GM19452 (cell line): ENCODE results near the gene DEDD2.
"Not testable (repeated sequence)": the region's sequence is repeated elsewhere in the genome, so short reads cannot be mapped to it uniquely, and the experiment has no call there.

ENCODE experiments used
- ATAC-seq: cut with Tn5 transposase; IDR thresholded peaks from one replicate; pipeline ENCODE4 v1.9.1; 2021; ENCODE audit not compliant: unreplicated experiment

DEDD2 gene, protein sequence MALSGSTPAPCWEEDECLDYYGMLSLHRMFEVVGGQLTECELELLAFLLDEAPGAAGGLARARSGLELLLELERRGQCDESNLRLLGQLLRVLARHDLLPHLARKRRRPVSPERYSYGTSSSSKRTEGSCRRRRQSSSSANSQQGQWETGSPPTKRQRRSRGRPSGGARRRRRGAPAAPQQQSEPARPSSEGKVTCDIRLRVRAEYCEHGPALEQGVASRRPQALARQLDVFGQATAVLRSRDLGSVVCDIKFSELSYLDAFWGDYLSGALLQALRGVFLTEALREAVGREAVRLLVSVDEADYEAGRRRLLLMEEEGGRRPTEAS

DNA sequence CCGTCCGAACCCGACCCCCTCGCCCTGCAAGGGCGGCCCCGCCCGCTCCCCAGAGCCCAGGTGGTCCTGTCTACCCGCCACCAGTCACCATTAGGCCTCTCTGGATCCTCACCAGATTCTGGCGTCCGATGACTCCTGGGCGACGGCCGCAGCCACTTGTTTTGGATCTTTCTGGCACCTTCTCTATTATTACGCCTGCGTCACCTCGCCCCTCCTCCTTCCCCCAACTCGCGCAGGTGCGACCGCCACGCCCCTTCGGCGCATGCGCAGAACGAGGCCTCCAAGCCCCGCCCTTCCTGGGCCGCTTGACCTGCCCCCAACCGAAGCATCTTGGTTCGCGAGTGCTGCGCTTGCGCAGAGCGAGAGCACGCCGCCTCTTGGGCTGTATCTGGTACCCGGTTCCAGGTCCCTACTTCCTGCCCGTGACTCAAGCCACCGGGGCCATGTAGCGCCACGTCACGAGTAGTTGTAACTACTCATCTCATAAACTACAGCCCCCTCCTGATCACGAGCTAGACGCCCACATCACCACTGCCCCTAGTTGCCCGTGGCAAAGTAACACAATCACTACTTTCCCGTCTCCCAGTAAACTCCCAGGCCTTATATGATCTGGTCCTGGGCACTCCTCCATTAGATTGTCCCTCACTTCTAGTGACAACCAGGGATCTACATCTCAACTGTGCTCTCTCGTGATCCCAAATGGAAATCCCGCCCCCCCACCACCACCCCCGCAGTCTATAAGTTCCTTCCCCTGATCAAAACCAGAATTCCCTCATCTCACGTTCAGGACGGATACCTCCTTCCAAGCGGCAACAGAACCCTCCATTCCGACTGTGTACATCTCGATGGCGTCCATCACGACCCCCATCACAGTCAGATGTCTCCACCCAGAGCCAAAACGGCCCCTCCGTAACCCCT, at the start of gene DEDD2:
Gene DEDD2 (minus strand): TSS at position 158 of the 918 bp plus-strand sequence. CDS start 670 bp downstream, outside the sequence.
- ATAC-seq, result peak; percentile 68

DNA sequence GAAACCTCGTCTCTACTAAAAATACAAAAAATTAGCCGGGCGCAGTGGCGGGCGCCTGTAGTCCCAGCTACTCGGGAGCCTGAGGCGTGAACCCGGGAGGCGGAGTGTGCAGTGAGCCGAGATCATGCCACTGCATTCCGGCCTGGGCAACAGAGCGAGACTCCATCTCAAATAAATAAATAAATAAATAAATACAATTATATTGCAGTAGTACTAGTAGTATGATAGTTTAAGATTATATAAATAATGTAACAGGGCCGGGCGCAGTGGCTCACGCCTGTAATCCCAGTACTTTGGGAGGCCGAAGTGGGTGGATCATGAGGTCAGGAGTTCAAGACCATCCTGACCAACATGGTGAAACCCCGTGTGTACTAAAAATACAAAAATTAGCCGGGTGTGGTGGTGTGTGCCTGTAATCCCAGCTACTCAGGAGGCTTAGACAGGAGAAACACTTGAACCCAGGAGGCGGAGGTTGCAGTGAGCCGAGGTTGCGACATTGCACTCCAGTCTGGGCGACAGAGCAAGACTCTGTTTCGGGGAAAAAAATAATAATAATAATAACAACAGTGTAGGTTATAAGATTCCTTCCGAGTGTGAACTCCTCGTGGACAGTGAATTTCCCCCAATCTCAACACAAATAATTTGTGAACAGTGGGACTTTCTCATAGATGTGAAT, 49.6 kb upstream of the DEDD2 start:
- ATAC-seq, result not testable (repeated sequence)

DNA sequence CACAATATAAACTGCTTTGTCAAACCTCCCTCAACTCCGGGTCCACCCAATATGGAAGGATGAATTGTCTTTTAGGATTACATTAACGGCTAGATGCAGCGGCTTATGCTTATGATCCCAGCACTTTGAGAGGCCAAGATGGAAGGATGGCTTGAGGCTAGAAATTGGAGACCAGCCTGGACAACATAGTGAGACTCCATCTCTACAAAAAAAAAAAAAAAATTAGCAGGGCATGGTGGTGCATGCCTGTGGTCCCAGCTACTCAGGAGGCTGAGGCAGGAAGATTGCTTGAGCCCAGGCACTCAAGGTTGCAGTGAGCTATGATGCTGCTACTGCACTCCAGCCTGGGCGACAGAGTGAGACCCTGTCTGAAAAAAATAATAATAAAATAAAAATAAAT, 48.6 kb upstream of the DEDD2 start:
- ATAC-seq, result not testable (repeated sequence)

DNA sequence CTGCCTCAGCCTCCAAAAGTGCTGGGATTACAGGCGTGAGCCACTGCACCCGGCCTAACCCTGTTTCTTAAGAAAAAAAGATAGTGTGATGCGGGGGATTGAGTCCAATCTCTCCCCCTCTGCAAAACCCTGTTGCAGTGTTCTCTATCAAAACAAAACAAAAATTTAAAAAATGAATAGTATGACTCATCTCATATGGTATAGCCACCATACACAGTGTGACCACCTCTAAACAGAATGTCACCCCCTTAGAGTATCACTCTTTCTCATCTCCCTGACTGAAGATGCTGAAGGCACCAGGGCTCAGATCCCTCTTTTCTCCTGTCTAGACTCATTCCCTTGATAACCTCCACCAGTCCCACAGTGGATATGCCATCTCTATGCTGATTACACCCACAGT, 44.3 kb upstream of the DEDD2 start:
- ATAC-seq, result no peak

DNA sequence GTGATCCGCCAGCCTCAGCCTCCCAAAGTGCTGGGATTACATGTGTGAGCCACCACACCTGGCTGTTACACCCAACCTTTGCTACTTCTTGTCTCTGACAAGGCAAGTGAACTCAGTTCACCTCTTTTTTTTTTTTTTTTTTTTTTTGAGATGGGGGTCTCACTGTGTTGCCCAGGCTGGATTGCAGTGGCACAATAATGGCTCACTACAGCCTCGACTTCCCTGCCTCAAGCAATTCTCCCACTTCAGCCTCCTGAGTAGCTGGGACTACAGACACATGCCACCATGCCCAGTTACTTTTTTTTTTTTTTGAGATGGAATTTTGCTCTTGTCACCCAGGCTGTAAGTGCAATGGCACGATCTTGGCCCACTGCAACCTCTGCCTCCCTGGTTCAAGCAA, 40.4 kb upstream of the DEDD2 start:
- ATAC-seq, result not testable (repeated sequence)

DNA sequence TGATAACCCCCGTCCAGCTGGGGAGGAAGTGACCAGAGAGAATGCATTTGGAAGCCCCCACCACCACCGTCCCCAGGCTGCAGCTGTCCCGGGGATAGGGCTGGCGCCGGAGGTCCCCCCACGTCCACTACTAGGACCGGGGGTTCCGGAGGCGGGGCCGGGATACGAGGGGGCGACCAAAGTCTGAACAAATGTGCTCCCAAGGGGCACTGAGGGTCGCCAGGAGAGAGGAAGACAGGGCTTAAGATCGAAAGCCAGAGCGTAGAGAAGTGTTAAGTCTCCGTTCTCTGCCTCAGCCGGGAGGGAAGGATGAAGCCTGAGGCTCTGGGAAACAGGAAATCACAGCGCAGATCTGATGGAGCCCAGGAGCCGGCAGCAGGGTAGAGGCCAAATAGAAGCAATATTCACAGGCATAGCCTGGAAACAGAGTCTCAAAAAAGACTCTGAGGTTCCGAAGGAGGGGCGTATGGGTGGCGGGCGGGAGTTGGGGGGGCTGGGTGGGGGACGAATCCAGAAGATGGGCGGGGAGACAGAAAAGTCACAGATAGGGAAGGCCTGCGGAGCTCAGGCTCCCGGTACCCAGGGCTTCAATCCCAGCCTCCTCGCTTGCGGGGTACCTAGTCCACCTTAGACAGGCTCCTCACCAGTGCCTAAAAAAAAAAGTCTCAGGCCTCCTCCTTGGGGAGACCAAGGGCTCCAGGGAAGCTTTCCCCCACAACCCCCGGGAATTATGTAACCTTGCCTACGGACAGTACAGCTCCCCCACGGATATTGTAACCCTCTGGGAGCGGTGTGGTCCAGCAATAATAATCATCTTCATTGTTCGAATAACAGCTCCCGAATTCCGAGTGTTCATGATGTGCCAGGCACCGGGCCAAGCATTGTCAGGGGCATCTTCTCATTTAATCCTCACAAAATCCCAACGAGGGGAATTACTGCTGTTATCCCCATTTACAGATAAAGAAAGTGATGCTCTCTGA, 38.6 kb upstream of the DEDD2 start:
- ATAC-seq, result no peak

DNA sequence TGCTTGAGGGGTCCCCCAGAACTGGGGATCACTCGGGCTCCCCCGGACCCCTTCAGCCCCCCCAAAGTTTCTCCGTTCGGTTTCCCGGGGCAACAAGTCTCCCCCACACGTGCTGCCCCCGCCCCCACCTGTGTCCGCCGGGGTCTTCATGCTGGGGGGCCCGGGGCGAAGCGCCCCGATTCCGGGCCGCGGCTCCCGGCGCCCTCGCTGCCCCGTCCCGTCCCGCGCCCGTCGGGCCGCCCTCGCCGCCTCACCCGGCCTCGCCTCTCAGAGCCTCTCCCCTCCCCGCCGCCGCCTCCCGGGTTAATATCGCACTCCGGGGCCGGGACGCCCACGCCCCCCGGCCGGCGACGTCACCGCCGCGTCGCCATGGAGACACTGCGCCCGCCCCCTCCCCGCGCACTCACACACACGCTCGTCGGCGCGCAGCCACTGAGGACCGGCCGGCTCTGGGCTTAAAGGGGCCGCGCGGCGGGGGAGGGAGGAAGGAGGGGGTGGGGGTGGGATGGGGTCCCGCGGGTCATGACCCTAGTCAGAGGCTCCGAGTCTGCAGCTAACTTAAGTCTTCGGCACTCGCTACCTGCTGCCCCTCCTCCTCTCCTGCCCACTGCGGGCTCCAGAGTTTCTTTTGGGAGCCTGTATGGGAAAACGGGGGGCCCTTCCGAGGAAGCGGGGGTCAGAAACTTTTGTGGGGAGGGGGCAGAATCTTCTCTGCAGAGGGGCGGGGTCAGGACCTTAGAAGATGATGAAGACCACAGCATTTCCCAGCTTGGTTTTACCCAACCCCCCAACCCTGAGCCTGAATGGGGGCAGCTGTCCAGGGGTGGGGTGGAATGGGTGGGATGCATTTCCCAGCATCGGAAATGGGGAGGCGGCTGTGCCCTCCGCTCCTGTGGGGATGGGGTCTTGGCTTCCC, 37.6 kb upstream of the DEDD2 start, which contains the start of gene ERF:
Gene ERF (minus strand): TSS at position 279 of the 916 bp plus-strand sequence. CDS start 129 bp downstream, at position 150.
- peak; percentile 60 for ATAC-seq

DNA sequence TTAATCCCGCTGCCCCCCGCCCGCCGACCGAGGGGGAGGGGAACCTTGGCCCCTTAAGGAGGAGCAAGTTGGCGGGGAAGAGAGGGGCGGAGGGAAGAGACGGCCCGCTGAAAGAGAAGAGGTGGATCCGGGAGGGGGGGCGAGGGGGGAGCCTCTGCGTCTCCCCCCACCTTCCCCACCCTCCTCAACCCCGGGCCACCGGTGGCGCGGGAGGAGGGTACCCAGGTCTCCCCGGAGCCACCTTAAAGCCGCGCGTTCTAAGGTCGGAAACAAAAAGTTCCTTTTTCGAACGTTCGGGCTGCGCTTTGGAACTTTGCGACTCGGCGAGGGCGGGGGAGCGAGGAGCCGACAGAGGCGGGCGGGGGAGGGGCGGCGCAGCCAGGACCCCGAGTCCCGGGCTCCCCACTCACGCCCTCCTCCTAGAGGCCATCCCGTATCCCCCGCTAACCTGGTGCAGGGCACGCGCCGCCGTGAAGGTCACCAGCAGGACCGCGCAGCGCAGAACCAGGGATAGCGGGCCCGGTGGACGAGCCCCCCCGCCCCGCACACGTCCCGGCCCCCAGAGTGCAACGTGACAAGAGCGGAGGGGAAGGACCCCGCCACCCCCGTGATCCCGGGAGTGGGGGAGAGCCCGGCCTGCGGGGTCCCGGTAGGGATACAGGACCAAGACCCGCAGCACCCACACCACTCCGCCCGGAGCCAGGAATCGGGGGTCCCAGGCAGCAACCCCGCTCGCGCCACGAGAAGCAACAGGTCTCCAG, 36.8 kb upstream of the DEDD2 start:
- ATAC-seq, result peak; percentile 38

DNA sequence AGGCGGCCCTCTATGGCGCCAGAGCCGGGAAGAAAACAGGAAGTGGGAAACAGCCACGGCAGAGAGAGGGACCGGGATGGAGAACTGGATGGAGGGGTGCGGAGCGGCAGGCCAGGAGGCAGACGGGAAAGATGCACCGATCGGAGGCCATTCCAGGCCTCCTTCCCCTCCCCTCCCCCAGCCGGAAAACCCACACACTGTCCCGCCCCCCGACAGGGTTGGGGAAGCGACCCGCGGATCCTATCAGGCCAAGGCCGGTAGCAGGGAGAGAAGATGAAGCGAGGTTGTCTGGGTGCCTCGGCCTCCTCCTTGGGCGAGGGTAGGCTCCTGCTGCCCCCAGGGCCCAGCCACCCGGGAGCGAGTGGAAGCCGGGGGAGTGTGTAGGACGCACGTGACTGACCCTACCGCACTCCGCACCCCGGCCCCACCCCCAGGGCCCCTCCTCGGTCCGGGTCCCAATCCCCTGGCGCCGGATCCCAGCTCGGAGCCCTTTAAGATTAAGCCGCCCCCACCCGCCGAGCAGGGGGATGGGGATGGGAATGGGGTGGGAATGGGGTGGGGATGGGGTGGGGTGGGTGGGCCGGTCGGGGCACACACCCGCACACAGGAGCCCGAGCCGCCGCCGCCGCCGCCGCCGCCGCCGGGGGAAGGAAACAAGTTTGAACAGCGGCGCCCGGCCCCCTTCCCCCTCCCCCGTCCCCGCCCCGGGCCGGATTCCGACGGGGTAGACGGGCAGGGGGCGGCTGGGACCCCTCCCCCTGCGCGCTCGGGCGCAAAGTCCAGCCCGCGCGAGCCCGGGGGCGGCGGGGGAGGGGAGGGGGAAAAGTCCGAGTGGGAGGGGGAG, 36.0 kb upstream of the DEDD2 start:
- peak; percentile 26 for ATAC-seq

DNA sequence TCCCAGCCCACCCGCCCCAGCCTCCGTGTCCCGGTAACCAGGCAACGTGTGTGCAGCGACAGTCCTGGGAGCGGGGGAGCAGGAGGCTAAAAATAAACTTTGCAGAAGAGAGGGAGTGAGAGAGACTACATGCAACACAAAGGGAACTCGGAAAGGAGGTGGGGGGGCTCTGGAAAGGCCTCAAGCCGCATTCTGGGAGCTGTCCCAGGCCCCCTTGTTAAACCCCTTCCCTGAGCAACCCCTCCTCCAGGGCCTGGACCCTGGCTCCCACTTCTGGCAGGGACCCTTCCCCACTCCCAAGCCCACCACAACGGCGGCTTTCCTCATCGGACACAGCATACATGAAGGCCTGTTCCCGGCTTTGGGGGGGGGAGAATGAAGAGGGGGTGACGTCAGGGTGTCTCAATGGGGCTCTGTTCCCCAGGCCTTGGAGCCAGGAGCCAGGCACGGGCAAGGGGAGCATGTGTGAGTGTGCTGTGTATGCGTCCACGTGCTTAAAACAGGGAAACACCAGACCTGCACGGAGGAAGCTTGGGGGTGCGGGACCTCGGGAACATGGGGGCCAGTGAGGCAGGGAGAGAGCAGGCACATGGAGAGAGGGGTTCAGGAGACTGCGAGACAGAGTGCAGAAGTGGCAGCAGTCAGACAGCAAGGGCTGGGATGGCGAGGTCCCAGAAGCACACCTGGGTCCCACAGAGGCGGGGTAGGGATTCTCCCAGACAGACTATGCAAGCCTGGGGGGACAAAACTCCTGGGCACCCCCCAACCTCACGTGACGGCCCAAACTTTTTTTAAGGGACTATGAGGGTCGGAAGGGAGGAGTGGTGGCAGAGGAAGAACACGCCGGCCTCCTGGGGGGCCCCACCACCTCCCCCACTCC, 35.1 kb upstream of the DEDD2 start:
- ATAC-seq, result no peak

DNA sequence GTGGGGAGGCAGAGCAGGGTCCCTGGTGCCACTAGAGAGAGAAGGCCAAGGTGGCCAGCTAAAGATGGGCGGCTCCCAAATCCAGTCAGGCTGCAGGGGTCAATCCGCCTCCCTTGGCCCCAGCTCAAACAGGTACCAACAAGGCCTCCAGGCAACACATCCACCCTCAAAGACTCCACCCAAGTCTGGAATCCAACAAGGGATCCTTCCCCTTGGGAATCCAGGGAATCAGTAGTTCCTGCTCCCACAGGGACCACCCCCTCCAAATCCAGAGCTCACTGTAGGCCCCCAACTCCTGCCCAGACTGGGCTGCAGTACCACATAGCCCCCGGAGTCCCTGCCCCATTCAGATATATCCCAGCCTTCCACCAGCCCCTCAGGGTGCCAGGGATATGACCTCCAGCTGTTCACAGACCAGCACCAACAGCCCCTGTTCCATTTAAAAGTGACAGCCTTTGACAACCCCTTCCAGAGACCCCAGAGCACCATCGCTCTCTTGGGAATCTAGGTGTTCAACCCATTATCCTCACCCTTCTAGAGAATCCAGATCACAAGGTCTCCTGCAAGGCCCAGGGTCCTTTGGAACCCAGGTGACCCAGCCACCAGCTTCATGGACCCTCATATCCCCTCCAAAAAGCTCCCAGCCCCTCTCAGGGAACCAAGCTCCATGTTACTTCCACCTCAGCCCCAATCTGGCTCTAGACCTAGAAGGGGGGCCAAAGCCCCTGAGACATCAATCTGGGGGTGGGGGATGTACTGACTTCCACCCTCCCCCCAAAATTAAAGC, 34.3 kb upstream of the DEDD2 start:
- no peak for ATAC-seq

DNA sequence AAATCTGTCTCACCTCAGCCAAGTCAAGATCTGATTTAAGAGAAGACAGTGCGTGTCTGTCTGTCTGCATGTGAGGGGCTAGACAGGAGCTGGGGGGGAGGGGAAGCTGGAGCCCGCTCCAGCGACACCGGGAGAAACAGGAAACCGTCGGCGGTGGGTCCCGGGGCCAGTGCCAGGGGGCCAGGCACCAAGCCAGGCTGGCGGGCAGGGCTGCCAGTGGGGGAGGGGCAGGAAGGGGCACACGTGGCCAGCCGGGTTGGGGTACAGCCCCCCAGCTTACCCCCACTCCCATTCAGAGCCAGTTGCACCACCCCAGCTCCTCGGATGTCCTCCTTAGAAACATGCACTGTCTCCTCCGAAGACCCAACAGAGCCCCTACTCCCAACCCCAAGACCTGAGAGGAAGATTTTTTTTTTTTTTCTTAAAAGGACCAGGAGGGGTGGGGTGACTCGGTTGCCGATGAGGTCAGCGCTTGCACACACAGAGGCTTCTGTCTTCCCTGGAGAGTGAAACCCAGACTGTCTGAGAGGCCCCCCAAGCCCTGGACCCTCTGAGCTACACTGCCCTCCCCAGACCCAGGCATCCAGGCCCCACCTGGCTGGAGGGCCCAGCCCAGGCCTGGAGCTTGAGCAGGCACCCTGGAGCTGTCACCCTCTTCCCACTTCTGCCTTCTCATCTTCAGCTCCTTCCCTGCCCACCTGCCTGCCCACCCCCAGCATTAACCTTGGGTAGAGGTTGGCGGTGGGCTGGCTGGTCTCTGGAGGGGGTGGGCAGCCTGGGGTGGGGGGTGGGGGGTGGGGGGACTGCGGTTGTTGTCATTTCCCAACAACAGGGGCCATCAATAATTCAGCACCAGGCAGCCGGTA, 33.4 kb upstream of the DEDD2 start:
- no peak for ATAC-seq

DNA sequence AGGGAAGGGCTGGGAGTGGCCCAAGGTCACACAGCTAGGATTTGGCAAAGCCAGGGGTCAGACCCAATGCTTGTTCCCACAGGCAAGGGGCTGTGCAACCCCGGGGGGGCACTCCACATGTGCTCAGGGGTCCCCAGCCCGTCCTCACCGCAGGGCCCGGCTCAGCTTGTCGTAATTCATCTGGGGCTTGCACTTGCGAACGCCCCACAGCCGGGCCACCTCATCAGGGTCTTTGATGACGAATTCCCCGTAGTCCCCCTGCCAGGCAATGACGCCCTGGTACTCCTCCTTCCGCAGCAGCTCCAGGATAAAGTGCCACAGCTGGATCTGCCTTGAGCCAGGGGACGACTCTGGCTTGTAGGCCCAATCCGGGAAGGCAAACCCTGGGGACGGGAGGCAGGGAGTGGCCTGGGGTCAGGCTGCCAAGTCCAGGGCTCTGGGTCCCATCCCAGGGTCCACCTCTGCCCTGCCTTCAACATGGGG, 32.7 kb upstream of the DEDD2 start:
- no peak for ATAC-seq

DNA sequence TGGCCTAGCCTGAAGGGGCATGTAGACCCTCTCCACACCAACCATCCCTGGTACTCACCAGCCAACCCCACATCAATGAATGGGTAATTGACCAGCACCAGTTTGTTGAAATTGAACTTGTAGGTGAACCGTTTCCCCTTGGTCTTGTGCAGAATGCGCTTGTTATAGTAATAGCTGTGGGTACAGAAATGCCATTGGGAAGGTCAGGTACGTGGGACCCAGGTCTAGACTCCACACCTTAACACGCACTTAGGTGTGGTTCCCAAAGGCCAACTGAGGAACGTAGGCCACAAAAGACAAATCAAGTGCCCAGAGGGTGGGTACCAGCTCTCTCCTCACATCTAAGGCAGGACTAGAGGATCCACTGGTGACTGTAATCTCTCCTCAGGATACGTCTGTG, 32.3 kb upstream of the DEDD2 start:
- ATAC-seq, result no peak
